HG03460 (cell line): ENCODE measurements around the gene UNC13A.
"Not testable (repeated sequence)": the region's sequence is repeated elsewhere in the genome, so short reads cannot be mapped to it uniquely, and the experiment has no call there.

Experiments
- ATAC-seq: cut with Tn5 transposase; IDR thresholded peaks from one replicate; pipeline ENCODE4 v1.9.1; 2021; ENCODE audit not compliant: unreplicated experiment

UNC13A gene

GRCh38 chr19:17576758-17577456 is 111.2 kb downstream of the UNC13A start:
- ATAC-seq, result no peak

GRCh38 chr19:17575871-17576757 is 112.0 kb downstream of the UNC13A start:
- ATAC-seq, result no peak

GRCh38 chr19:17572638-17573037 is 115.5 kb downstream of the UNC13A start:
- no peak for ATAC-seq

- no peak for ATAC-seq
Measured at GRCh38 chr19:17570791-17571190, 117.4 kb downstream of the UNC13A start.

GRCh38 chr19:17570291-17570690 is 117.9 kb downstream of the UNC13A start:
- not testable (repeated sequence) for ATAC-seq

- no peak for ATAC-seq
Measured at GRCh38 chr19:17567940-17568339, 120.2 kb downstream of the UNC13A start.

GRCh38 chr19:17565611-17566010 is 122.5 kb downstream of the UNC13A start:
- no peak for ATAC-seq

- no peak for ATAC-seq
Measured at GRCh38 chr19:17564781-17565180, 123.4 kb downstream of the UNC13A start.

GRCh38 chr19:17562561-17562960 is 125.6 kb downstream of the UNC13A start:
- no peak for ATAC-seq

GRCh38 chr19:17562097-17562496 is 126.1 kb downstream of the UNC13A start:
- ATAC-seq, result no peak

GRCh38 chr19:17560205-17560595 is 128.0 kb downstream of the UNC13A start:
- no peak for ATAC-seq

GRCh38 chr19:17557466-17557865 is 130.7 kb downstream of the UNC13A start:
- no peak for ATAC-seq

- ATAC-seq, result no peak
Measured at GRCh38 chr19:17556995-17557394, 131.2 kb downstream of the UNC13A start.

- ATAC-seq, result peak; percentile 37
Measured at GRCh38 chr19:17555929-17556813, 132.0 kb downstream of the UNC13A start.

GRCh38 chr19:17555480-17555928 is 132.7 kb downstream of the UNC13A start, which contains the start of gene COLGALT1:
Gene COLGALT1 (plus strand): TSS chr19:17555649. CDS start chr19:17555714, 65 bp downstream.
- peak; percentile 89 for ATAC-seq

GRCh38 chr19:17554968-17555479 is 133.1 kb downstream of the UNC13A start:
- no peak for ATAC-seq

GRCh38 chr19:17553256-17553655 is 134.9 kb downstream of the UNC13A start:
- ATAC-seq, result no peak

GRCh38 chr19:17552735-17553134 is 135.4 kb downstream of the UNC13A start:
- not testable (repeated sequence) for ATAC-seq
